Measurements from ENCODE around the gene PPP6R2.

The PPP6R2 gene

DNA sequence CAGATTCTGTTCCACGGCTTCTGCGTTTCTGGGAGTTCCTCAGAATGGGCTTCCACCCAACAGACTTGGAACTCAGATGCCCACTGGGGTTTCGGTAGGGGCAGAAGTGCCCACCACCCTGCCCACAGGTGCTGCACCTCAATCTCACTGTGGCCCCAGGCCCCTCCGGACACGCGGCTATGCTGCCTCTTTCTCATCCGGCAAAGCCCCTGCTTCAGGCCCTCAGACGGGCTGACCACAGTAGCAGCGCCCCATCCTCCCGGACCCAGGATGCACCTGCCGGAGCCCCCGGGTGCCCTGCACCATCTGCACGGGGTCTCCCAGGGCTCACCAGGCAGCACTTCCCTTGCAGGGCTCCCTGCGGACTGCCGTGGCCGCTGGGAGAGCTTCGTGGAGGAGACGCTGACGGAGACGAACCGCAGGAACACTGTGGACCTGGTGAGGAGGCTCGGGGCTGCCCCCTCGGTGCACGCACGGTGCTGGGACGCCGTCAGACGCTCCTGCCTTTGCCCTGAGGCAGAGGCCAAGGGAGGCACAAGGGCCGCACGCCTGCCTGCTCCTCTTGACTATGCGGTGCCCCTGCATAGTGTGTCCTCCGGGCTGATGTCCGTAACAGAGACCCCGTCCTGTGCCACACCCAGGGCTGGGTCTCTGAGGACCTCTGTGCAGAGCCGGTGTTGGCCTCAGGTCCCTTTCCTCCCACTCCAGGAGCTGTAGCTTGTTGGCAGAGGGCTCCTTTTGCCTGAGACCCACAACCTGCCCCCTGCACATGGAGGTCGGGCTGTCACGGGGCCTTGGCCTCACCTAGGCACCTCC lies 93.1 kb downstream of the PPP6R2 start:
- DNase-seq: no peak

DNA sequence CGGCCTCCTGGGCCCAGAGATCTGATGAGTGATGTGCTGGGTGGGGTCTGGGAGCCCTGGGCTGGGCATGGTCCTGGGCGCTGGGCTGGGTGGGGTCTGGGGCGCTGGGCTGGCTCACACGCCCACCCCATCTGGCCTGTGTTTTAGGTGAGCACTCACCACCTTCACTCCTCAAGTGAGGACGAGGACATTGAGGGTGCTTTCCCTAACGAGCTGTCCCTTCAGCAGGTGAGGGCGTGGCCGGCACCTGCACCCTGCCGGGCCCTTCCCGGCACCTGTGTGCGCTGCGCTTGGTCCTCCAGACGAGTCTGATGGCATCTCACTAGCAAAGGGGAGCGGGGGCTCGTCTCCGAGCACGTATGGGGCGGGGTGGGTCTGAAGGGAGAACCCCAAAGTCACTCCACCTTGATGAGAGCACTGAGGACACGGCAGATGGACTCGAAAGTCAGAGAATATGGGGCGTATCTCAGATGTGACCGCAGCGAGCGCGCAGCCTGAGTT lies 93.8 kb downstream of the PPP6R2 start:
- DNase-seq: no peak

DNA sequence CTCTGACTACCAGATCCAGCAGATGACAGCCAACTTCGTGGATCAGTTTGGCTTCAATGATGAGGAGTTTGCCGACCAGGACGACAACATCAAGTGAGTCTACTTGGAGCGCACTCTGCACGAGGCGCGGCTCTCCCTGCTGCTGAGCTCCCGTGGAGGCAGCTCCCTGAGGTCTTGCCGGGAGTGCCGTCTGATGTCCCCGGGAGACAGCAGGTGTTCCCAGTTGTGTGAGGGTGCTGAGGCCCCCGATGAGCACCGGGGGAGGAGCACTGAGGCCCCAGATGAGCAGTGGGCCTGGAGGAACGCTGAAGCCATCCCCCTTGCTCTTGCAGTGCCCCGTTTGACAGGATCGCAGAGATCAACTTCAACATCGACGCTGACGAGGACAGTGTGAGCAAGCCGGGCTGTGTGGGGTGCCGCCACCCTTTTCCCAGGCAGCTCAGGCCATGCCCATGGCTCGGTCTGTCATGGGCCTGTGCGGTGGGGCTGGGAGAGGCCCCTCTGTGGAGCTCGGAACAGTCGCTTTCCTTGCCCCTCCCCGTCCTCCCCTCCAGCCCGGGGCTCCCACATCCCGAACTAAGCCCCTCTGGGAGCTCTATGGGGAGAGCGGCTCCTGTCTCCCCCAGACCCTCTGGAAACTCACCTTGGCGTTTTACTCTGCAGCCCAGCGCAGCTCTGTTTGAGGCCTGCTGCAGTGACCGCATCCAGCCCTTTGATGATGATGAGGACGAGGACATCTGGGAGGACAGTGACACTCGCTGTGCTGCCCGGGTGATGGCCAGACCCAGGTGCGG lies 94.6 kb downstream of the PPP6R2 start:
- DNase-seq: no peak

DNA sequence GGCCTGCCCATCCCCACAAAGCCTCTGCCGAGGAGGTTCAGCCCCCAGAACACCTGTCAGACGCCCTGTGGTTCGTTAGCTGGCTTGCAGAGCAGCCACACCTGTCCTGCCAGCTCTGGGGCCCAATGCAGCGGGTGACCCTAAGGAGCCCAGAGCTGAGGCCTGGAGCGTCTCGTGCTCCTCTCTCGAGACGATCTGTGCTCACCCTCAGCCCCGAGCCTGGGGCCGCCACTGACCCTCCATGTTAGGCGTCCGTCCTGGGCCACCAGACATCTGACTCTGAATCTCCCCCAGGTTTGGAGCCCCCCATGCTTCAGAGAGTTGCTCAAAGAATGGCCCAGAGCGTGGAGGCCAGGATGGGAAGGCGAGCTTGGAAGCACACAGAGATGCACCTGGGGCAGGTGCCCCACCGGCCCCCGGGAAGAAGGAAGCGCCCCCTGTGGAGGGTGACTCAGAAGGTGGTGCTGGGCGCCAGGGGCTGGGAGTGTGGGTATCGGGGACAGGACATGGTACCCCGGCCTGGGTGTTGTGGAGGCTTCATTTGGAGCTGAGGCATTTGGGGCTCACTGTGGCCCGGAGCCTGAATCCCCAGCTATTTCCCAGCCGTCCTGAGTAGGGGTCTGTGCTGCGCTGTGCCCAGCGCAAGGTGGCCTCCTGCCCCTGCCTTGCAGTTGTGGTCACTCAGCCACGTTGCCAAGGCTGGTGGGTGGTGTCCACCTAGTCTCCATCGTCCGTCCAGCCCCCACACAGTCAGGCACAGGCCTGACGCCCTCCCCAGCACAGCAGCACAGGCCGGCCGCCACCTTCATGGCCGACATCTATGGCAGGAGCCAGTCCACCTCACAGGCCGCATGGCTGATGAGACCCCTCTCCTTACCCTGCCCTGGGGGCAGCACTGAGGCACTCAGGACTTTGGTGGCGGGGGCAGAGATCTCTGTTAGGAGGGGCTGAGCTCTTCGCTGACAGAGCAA lies 95.5 kb downstream of the PPP6R2 start:
- DNase-seq: no peak

DNA sequence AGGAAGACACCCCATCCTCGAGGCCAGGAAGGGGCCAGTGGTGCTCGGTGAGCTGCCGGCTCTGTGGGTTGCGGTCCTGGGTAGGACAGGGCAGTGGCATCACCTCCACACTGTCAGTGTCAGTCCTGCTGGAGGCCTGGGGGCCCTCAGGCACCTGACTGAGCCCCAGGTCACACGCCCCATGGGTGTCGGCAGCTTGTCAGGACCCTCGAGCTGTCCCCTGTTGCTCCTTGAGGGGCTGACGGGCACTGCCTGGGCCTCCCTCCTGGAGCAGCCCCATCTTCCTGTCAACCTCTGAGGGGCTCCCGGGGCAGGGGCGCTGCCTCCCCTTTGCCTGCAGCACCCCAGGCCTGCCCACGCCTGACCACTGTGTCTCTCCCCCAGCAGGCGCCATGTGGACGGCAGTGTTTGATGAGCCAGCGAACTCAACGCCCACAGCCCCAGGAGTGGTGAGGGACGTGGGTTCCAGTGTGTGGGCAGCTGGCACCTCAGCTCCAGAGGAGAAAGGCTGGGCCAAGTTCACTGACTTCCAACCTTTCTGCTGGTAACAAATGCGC lies 96.3 kb downstream of the PPP6R2 start:
- no peak for DNase-seq

DNA sequence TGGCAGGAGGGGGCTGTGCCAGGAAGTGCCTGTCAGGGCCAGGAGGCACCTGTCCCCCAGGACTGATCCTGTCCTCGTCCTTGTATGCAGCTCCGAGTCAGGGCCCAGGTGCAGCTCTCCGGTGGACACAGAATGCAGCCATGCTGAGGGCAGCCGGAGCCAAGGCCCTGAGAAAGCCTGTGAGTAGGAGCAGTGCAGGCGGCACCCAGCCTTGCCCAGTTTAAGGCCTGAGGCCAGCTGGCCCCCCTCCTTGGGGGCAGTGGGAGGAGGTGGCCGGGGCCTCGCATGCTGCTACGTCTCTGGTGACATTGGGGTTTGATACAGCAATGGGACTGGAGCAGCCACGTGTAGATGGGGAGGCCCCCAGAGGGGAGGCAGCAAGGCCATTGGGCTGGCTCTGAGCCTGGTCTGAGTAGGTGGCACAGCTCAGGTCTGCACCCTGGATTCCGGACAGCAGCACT lies 96.8 kb downstream of the PPP6R2 start:
- no peak for DNase-seq

DNA sequence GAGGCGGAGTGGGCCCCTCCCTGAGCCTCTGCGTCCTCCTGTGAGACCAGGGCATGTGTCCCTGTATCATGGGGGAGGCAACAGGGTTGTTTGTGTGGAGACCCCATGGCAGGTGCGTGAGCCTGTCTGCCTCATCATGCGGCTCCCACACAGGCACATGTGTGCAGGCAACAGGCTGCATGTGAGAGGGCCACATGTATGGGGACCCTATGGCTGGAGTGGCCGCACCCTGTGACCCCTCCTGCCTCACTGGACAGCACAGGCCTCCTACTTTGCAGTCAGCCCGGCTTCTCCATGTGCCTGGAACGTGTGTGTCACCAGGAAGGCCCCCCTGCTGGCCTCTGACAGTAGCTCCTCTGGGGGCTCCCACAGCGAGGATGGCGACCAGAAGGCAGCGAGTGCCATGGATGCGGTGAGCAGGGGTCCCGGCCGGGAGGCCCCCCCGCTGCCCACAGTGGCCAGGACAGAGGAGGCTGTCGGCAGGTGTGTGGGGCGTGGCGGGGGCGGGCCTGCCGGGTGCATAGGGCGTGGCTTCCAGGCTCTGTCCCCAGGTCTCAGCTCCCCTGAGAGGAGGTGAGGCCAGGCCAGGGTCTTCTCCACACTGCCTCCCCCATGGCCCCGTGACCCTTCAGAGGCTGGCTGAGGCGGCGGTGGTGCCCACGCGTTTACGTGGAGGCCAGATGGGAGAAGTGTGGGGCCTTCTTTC lies 97.6 kb downstream of the PPP6R2 start:
- no peak for DNase-seq

DNA sequence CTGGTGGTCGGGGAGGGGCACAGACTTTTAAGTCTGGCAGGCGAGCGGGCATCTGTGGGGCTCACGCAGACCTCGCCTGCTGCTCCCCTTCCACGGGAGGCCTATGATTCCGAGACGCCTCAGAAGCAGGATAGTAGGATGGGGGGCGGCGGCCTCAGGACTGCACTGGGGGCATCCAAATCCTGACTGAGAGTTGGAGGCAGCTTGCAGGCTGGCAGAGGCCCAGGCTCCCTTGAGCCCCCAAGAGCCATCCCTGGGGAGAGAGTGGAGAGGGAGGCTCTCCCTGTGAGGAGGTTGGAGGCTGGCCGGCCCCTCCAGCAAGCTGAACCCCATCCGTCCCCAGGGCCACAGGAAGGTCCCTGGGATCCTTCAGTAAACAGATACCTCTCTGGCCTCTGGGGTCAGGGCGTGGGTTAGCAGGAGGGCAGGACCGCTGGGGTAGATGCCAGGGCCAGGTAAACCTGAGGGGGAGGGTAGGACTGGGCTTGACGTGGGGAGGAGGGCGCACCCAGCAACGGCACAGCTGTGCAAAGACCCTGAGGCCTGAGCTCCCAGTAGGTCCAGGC lies 98.4 kb downstream of the PPP6R2 start:
- DNase-seq: no peak

DNA sequence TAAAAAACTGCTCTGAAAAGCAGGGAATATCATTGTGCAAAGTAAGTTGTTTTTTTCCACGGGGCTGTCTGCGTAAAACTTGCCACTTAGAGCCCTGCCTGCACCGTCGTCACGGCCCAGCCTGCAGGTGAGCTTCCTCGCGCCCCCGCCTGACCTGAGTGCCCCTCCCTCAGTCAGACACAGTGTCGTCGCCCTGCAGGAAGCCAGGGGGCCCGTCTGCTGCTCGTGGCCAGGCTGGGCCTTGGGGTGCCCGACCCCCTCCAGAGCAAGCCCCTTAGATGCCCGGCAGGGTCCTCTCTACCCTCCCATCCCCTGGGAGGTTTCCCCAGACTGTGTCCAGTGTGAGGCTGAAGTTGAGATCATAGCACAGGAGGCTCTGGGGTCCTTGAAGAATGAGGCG lies 100.1 kb downstream of the PPP6R2 start:
- DNase-seq: no peak

DNA sequence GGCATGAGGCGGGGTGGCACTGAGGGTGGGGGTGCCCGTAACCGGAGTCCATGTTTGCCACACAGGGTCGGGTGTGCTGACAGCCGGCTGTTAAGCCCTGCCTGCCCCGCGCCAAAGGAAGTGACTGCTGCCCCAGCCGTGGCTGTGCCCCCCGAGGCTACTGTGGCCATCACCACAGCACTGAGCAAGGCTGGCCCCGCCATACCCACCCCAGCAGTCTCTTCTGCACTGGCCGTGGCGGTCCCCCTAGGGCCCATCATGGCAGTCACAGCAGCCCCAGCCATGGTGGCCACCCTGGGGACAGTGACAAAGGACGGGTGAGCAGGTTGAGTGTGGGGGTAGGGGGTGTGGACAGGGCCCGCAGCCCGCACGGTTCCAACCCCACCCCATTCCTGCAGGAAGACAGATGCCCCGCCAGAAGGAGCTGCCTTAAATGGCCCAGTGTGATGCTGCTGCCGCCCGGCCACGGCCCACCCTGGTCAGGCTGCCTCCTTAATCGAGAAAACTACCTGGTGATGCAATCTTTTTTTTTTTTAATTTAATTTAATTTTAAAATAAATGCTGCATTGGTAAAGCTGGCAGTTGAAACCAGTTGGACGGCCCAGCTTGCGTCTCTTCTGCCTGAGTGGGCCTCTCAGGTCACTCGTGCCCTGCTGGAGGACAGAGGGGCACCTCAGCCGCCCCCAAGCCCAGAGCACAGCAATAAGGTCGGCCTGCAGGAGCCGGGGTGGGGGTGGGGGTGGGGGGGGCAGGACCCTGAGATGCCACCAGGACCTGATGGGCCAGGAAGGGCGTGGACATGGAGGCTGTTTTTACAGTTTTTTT lies 100.9 kb downstream of the PPP6R2 start:
- no peak for DNase-seq

DNA sequence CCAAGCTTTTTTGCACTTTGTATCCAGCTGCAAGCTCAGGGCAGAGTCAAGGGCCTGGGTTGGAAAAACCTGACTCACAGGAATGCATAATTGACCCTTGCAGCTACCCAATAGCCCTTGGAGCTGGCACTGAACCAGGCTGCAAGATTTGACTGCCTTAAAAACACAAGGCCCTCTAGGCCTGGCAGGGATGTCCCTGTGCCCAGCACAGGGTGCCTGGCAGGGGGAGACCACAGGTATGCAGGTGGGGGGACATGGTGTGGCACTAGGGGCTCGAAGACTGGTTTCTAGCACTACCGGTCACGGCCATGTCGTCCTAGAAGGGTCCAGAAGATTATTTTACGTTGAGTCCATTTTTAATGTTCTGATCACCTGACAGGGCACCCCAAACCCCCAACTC lies 101.5 kb downstream of the PPP6R2 start:
- DNase-seq: no peak

DNA sequence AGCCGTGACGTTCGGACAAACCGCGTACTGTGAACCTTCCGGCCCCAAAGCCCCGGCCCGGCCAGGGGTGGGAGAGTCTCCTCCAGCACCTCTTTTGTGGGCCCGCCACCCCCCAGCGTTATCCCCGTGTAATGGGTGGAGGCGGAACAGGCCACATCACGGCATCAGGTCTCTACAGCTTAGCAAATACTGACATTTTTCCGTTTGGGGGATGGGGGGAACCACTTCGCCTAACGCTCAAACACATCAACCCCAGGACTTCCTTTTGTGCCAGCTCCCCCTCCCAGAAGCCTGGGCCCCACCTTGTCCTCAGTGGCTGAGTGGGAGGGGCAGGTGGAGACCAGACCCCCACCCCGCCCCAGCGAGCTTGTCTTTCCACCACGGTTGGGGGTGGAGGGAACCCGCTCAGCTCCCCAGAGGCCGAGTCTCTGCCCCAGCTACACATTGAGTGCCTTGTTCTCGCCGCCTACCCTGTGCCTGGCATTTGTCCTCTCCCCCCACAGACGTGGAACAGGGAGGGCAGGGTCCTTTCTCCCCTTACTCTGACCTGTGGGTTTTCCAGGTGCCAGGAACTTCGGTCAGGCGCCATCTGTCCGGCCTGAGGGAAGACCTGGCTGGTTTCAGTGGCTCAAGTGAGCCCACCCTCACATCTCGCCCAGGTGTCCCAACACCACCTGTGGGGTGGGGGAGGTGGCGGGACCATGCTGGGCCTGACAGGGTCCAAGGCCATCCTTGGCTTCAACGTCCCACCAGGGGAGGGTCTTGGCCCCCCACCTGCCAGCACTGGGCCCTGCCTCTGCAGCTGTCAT lies 102.1 kb downstream of the PPP6R2 start:
- DNase-seq: no peak

DNA sequence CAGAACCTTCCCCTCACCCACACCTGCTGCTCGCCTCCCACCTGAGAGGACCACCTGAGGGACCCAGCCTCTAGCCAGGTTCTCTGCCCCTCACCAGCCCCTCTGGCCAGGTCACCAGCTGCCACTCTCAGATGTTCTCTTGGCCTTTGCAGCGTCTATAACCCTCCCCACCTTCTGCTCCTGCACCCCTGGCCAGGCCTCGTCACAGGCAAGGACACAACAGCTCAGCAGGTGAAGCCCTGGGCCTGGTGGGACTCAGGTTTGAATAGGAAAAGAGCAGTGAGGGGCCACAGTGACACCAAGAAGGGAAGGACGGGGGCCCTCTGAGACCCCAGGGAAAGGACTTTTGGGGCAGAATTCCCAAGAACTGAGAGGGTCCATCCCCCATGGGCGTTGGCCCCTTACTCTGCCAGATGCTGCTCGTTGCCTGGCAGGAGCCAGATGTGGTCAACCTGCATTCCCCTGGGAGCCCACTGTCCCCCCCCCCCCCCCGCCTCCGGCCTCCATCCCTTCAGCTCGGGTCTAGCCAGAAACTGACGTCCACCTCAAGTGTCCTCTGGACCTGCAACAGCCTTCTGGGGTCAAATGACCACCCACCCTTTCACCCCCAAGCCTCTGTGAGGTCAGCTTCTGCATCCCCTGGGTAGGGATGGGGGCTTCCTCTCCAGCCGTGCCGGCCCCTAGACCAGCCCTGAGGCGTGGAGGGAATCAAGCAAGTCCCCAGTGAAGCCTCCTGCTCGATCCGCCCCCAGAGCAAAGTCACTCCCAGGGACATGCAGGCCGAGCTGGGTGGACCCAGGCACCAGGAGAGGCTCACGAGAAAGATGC lies 103.0 kb downstream of the PPP6R2 start:
- no peak for DNase-seq

DNA sequence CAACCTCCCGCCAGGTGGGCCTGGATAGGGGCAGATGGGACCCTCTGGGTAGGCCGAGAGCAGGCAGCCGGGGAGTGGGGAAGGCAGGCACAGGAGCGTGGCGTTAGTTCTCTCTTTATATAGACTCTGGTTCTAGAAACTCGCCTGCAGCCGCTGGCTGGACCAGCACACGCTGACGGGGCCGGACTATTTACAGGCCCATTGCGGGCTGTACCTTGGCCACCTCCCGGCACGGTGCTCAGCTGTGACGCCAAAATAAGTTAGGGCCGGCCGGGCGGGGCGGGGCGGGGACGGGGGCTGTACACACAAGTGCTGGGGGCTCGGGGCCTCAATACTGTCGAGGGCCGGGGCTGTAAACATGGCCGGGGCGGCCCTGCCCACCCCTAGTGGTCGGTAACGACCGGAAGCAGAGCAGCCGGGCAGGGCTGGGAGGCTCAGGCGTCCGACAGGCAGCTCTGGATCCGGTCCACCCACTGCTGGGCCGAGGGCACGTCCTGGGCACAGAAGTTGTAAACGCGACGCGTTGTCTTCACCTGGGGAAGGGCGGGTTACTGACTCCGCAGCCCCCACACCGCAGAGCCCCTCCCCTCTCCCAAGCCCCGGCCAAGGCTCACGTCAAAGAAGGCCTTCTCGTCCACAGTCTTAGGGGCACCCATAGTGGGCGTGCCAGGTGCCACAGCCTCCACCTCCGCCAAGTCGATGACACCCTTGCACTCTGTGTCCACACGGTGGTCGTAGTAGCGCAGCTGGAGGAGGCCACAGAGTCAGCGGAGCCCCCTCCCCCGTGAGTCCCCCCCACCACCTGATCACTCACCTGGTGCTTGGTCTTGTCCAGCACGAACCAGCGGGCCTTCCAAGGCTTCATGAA lies 103.8 kb downstream of the PPP6R2 start:
- DNase-seq: no peak

DNA sequence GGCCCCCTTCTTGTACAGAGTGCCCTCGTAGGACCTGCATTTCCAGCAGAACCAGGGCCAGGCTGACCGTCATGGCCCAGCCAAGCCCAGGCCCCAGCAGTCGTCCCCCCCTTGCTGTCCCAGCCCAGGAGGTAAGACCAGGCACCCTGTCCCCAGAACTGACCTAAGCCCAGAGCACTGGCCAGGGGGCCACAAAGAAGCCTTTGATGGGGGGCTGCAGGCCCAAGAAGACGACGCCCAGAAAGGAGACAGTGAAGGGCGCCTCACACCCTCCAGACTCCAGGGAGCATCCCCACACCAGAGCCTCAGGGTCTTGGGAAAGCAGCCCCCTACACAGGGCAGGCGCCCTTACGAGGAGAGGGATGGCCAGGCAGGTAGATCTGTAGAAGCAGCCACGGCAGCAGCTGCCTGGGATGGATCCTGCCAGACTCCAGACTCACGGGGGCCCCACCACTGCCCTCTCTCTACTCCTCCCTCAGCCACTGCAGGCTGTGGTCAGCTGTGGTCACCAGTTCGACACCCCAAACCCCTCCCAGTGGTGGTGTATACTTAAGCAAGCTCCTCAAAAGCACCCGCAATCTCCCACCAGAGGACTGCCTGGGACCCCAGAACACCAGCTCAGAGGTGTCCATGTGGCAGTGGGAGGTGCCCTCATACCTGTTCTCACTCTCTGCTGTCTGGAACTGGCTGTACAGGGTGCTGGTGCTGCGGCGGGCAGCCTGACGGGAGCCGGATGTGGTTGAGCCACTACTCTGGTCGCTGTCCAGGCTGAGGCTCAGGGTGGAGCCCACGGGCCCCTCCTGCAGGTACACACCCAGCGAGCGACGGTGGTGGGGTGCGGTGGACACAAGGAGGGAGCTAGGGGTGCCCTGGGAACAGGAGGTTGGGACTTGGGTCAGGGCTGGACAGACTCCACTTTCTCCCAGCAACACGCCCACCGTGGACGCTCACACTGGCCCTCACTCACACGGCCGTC lies 104.7 kb downstream of the PPP6R2 start:
- no peak for DNase-seq

DNA sequence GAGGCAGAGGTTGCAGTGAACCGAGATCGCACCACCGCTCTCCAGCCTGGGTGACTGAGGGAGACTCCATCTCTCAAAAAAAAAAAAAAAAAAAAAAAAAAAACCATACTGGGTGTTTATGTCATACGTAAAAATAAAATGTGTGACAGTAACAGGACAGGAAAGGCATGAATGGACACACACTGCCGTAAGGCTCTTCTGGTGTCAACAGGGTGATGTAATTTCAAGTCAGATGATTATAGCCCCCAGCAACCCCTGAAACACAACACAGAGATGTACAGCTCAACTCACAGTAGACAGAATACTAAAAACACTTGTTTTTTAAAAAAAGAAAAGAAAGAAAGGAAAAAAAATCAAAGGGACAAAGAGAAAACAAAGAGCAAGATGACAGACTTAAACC lies 109.5 kb downstream of the PPP6R2 start:
- DNase-seq: no peak
